NCI-H187 treated with DMSO at 0.1 percent for 48 hours (cell line): ENCODE measurements around the gene WNT6.
A peak's percentile ranks its signal among the peaks of the same experiment; 100 is the strongest.

Experiments
- DNase-seq: peaks from one replicate; lab custom pipeline; 2025; lab: John Stamatoyannopoulos, UW

WNT6 gene

DNA sequence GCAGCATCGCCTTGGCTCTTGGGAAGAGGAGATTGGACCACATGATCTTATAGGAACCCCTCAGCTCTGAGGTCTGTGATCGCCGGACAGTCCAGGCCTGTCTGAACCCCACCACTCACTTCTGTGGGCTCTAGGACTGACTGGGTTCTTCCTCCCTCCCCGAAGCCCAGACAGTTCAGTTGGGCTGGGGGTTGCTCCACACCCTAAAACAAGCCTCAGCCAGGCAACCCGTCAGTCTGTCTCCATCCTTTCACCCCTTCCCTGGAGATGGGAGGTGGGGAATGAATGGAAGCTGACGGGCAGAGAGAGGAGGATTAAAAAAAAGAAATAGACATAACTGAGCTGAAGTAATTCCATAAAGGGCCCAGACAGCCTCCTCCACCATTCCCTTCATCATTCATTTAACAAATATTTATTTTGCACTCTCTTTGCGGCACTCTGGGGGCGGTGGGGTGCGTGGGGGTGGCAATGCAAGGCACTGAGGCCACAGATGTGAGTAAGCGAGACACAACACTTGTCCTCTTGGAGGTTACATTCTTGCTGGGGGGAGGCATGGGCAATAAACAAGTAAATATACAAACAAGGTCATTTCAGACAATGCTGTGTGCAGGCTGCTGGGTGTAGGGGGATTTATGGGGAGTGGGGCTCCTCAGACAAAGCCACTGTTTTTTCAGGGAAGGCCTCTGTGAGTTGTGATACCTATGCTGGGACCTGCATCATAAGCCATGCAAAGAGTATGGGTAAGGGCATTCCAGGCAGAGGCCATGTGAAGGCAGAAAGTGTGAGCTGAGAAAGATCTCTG is 33.9 kb downstream of the WNT6 start:
- no peak for DNase-seq

DNA sequence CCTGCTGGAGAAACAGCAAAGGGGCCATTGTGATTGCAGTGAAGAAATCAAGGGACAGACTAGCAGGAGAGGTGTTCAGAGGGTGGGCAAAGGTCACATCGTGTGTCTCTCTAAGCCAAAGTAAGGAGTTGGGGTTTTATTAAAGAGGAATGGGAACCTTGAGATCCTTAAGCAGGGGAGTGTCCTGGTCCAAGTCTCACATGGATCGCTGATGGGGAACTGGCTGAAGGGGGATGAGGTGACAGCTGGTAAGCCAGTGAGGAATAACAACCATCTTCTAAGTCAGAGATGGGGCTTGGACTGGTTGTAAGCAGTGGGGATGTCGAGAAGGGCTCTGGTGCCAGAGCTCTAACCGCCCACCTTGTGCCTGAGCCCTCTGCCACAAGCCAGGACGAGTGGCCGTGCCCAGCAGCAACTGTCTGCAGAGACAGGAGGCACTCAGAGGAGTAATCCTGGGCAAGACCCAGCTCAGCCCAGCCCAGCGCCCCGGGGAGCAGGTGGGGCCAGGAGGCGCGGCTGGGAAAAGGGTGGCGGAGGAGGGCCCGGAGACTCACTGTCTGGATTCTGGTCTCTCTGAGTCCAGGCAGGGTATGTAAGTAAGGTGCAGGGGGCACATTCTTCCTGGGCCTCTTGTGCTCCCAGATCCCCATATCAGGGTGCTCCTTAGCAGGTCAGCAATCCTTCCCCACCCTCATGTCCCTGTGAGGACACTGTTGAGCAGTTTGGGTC is 34.7 kb downstream of the WNT6 start:
- no peak for DNase-seq

- DNase-seq = no peak
Measured at GRCh38 chr2:218894880-218895157, 35.2 kb downstream of the WNT6 start.

GRCh38 chr2:218895326-218895725 is 35.7 kb downstream of the WNT6 start:
- no peak for DNase-seq

DNA sequence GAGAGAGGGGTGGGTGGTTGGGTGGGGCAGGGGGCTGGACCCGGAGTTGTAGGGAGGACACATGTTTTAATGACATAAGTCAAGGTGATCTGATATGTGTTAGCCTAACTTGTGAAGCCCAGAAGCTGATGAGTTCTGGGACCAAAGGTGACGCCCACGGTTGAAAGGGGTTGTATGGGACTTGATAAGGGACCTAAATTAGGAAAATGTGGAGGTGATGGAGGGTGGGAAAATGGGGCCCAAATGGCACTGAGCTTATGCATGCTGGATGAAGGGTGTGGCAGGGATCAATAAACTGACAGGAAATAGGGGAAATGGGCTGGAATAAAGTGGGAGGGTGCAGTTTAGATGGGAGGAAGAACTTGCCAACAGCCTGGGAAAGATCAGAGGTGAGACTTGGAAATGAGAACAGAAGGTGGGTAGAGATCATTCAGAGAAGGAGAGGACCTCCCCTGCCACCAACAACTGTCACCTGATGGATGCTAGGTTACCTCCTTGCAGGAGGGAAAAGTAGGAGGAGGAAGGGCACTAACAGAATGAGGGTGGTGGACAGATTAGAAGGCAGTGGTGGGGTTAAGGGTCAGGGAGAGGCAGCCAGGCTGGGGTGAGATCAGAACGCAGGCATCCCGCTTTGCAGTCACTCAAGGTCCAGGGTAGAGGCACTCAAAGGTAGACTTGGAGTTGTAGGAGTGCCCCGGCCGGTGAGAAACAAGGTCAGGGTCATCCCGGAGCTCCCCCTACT is 36.3 kb downstream of the WNT6 start:
- no peak for DNase-seq

DNA sequence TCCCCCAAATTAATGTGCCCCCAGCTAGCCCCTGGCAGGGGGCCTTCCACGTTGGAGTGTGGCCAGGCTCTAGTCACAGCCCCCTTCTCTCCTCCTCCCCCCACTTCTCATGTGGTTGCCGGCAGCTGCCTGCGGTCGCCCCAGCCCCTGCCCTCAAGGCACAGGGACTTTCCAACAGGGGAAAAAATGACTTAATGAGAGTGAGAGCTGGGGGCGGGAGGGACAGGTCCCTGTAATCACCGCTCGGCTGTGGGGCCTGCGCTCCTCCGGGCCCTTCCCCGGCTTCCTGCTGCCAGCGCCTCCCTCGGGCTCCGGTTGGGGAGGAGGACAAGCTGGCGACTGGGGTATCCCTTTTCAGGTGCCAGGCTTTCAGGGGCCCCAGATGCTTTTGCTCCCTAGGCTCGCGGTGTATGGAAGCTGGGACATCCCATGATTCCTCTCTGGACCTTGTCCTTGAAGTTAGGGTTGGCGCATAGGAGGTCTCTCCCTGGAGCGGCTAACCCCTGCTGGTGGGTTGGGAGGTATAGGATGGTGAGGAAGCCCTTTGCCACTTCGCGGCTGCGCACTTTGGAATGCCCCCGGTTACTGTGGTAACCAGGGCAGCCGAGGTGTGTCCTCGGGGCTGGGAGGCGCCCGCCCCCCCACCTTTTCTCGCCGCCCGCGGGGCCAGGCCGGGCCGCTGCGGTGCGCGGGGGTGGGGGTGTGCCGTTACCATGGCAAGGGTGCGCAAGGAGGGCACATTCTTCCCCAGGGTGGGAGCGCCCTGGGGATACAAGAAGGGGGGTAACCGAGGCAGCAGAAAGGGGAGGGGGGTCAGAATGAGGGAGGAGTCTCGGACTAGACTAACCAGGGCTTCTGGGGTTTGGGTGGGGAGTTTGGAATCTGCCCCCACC is 37.1 kb downstream of the WNT6 start:
- DNase-seq = no peak

DNA sequence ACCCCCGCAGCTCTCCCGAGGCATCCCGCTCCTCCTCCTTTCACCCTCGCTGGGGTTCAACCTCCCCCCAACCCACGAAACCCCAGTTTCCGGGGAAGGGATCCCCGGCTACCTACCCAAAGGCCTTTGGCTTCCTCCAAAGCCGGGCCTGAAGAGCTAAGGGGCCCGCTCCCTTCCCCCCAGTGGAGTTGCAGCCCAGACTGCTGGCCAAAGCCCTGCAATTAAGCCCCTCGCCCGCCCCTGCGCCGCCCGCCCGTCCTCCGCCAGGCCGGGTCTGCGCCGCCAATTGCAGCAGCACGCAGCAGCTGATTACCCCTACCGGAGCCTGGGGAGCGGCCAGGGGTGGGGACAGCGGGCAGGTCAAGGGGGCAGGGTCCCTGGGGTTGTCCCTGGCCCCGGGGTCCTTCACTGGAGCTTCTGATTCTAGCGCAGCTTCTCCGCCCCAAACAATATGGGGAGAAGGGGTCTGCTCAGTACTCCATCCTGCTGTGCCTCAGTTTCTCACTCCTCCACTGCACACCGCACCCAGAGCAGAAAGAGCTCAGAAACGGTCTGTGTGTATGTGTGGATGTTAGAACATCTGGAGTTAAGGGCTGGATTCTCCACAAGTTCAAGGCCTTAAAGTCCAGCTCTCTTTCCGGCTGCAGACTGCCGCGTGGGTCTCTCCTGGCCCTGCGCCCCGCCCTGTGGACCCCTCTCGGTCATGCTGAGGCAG is 37.9 kb downstream of the WNT6 start:
- DNase-seq = no peak

GRCh38 chr2:218898109-218898878 is 38.7 kb downstream of the WNT6 start:
- DNase-seq = no peak

GRCh38 chr2:218899147-218899546 is 39.5 kb downstream of the WNT6 start:
- DNase-seq = no peak

- no peak for DNase-seq
Measured at GRCh38 chr2:218902427-218902826, 42.8 kb downstream of the WNT6 start.

DNA sequence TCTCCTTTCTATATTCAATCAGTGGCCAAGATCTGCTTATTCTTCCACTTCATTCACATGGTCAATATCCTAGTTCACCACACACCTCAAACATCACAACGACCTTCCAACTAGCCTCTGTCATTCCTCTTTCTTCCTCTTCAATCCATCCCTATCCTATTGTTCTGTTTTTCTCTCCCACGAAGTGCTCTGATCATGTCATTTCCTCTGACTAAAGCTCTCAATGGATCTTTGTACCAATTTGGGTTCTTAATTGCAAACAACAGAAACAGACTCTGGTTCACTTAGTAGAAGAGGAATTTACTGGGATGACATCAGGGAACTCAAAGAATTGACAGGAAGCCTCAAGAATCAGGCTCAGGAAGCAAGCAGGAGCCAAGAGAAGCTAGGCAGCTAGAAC is 44.6 kb downstream of the WNT6 start:
- DNase-seq = no peak

- DNase-seq = peak; percentile 25
Measured at GRCh38 chr2:218908721-218909619, 49.4 kb downstream of the WNT6 start.

GRCh38 chr2:218910741-218911140 is 51.1 kb downstream of the WNT6 start:
- no peak for DNase-seq

DNA sequence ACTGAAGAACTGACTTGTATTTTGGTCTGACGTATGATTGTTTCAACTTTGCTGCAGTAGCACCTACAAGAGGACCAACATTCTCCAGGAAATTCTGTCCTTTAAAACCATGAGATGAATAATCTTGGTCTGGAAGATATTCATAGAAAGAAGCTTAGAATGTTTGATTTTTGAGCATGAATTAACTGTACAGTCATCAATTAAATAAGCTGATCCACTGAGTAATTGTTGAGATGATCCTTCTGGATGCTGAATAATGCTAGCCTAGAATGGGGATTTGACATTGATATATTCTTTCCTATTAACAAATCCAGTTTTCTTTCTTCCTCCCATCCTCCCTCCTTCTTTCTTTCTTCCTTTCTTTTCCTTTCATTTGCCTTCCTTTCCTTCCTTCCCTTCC is 60.9 kb downstream of the WNT6 start:
- no peak for DNase-seq
